ENCODE measurements around the gene ATAD1.

GRCh38 chr10:87724789-87725188, 93.2 kb downstream of the ATAD1 start:
- TF ChIP-seq, protein P1, sequence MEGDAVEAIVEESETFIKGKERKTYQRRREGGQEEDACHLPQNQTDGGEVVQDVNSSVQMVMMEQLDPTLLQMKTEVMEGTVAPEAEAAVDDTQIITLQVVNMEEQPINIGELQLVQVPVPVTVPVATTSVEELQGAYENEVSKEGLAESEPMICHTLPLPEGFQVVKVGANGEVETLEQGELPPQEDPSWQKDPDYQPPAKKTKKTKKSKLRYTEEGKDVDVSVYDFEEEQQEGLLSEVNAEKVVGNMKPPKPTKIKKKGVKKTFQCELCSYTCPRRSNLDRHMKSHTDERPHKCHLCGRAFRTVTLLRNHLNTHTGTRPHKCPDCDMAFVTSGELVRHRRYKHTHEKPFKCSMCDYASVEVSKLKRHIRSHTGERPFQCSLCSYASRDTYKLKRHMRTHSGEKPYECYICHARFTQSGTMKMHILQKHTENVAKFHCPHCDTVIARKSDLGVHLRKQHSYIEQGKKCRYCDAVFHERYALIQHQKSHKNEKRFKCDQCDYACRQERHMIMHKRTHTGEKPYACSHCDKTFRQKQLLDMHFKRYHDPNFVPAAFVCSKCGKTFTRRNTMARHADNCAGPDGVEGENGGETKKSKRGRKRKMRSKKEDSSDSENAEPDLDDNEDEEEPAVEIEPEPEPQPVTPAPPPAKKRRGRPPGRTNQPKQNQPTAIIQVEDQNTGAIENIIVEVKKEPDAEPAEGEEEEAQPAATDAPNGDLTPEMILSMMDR (IDR thresholded peaks at IDR 0.05; ENCODE audit: insufficient read depth, low read depth, low read length), result no peak
- TF ChIP-seq EZH2 (IDR thresholded peaks at IDR 0.05; ENCODE audit: insufficient read depth, low read length), result no peak

Measured in astrocyte (in vitro differentiated cells and primary cell).